ENCODE data around the gene GP9.

GRCh38 chr3:129045675-129046036, 14.9 kb upstream of the GP9 start:
- TF ChIP-seq CTCF (IDR thresholded peaks at IDR 0.05), result no peak
- TF ChIP-seq POLR2AphosphoS5 (IDR thresholded peaks at IDR 0.05), result no peak
- no peak for TF ChIP-seq POLR2A (IDR thresholded peaks at IDR 0.05; ENCODE audit: low read depth)
- no peak for TF ChIP-seq EP300 (IDR thresholded peaks at IDR 0.05)
